Measurements from ENCODE around the gene AADAT.

AADAT gene

GRCh38 chr4:170040031-170040680, 49.6 kb downstream of the AADAT start:
- no peak overlapping the region for H3K27ac ChIP-seq
- TF ChIP-seq CTCF (conservative IDR thresholded peaks at IDR 0.05) (no peak), ZFX (IDR thresholded peaks at IDR 0.05) (no peak)

- TF ChIP-seq CTCF (conservative IDR thresholded peaks at IDR 0.05): no peak
- no peak for TF ChIP-seq ZFX (IDR thresholded peaks at IDR 0.05)
- no peak overlapping the region for H3K27ac ChIP-seq
Measured at GRCh38 chr4:170038769-170039168, 51.0 kb downstream of the AADAT start.

- TF ChIP-seq ZFX (IDR thresholded peaks at IDR 0.05) (no peak), CTCF (conservative IDR thresholded peaks at IDR 0.05) (no peak)
- H3K27ac ChIP-seq: no peak overlapping the region
Measured at GRCh38 chr4:170038232-170038631, 51.5 kb downstream of the AADAT start.

- no peak for TF ChIP-seq ZFX (IDR thresholded peaks at IDR 0.05)
- TF ChIP-seq CTCF (conservative IDR thresholded peaks at IDR 0.05): no peak
- no peak overlapping the region for H3K27ac ChIP-seq
Measured at GRCh38 chr4:170037481-170037880, 52.3 kb downstream of the AADAT start.

GRCh38 chr4:170035845-170036244, 53.9 kb downstream of the AADAT start:
- TF ChIP-seq CTCF (conservative IDR thresholded peaks at IDR 0.05): no peak
- H3K27ac ChIP-seq: no peak overlapping the region

- no peak for TF ChIP-seq CTCF (conservative IDR thresholded peaks at IDR 0.05)
- H3K27ac ChIP-seq: no peak overlapping the region
Measured at GRCh38 chr4:170035231-170035630, 54.5 kb downstream of the AADAT start.

GRCh38 chr4:170033999-170034398, 55.8 kb downstream of the AADAT start:
- TF ChIP-seq CTCF (conservative IDR thresholded peaks at IDR 0.05) (no peak), ZFX (IDR thresholded peaks at IDR 0.05) (no peak)
- H3K27ac ChIP-seq: no peak overlapping the region
